SH-SY5Y (cell line): ENCODE measurements around the gene NSUN3.

ENCODE experiments used
- GATA2 ChIP-seq: IDR thresholded peaks from 2 replicates; pipeline ENCODE4 v1.6.1; 2011; ENCODE audit warnings: mild to moderate bottlenecking, low read depth, low read length
- GATA3 ChIP-seq: IDR thresholded peaks from 2 replicates; pipeline ENCODE4 v1.6.1; 2011; ENCODE audit warnings: low read depth, mild to moderate bottlenecking, low read length, moderate library complexity

- no peak for TF ChIP-seq GATA3
- no peak for TF ChIP-seq GATA2
These were observed 54.9 kb downstream of the NSUN3 start for GRCh38 chr3:94117729-94118128.
